PC-3 (cell line): ENCODE results near the gene NDUFS7. TPM values are rescaled to one million over a fixed set of nuclear protein-coding genes. Genes with fewer than 3 reads are reported as not detected.

ENCODE experiments used
- ATAC-seq: fragments of 200-7000 bp; cut with Tn5 transposase; 2 replicates; pipeline ENCODE4 v1.9.1; 2020; ENCODE audit warnings: mild to moderate bottlenecking, moderate library complexity
- BruUV-seq: library from RNA; stranded (reverse); fragments of 400-500 nt; replicated peaks from 2 replicates; lab custom pipeline; 2021; lab: Mats Ljungman, UMichigan
- CTCF ChIA-PET: fragments of 300-600 bp; sonication (Branson Sonifier 250); formaldehyde crosslinking; loops from one replicate; lab custom pipeline; 2022; ENCODE audit warnings: antibody characterized with exemption; lab: Charles Lee
- POLR2A ChIA-PET: fragments of 300-600 bp; sonication (Branson Sonifier 250); formaldehyde crosslinking; loops from one replicate; lab custom pipeline; 2022; ENCODE audit warnings: antibody characterized with exemption; ENCODE audit not compliant: unreplicated experiment; lab: Charles Lee
- DNase-seq: peaks from one replicate; pipeline ENCODE4 v3.0.0-alpha.2; 2015
- H2AFZ ChIP-seq: fragments of 300-600 bp; sonication (generic); 2 replicates; pipeline ENCODE4 v1.6.0; 2016; ENCODE audit warnings: antibody characterized with exemption, low read length
- H3F3A ChIP-seq: fragments of 300-600 bp; sonication (generic); one replicate; pipeline ENCODE4 v1.6.0; 2017; ENCODE audit warnings: antibody characterized with exemption, low read length, control low read depth, mild to moderate bottlenecking; ENCODE audit not compliant: unreplicated experiment
- H3K27ac ChIP-seq: fragments of 300-600 bp; sonication (generic); 2 replicates; pipeline ENCODE4 v1.5.1; 2016; ENCODE audit warnings: mild to moderate bottlenecking, low read length
- H3K27me3 ChIP-seq: fragments of 300-600 bp; sonication (generic); 2 replicates; pipeline ENCODE4 v1.6.1; 2016; ENCODE audit warnings: low read length, mixed read lengths
- H3K36me3 ChIP-seq: fragments of 300-600 bp; sonication (generic); 2 replicates; pipeline ENCODE4 v1.6.1; 2016; ENCODE audit warnings: low read depth, mixed run types, low read length, mixed read lengths
- H3K4me1 ChIP-seq: fragments of 300-600 bp; sonication (generic); 2 replicates; pipeline ENCODE4 v1.5.1; 2016; ENCODE audit warnings: low read length; ENCODE audit not compliant: insufficient read depth
- H3K4me2 ChIP-seq: fragments of 300-600 bp; sonication (generic); 2 replicates; pipeline ENCODE4 v1.6.0; 2016; ENCODE audit warnings: low read length
- H3K4me3 ChIP-seq: fragments of 300-600 bp; sonication (generic); 2 replicates; pipeline ENCODE4 v1.5.1; 2016; ENCODE audit warnings: mild to moderate bottlenecking, low read length, mixed read lengths
- H3K79me2 ChIP-seq: fragments of 300-600 bp; sonication (generic); 2 replicates; pipeline ENCODE4 v1.6.1; 2017; ENCODE audit warnings: low read length, mixed read lengths
- H3K9ac ChIP-seq: fragments of 300-600 bp; sonication (generic); 2 replicates; pipeline ENCODE4 v1.6.0; 2016; ENCODE audit warnings: mild to moderate bottlenecking, low read length
- H3K9me2 ChIP-seq: fragments of 300-600 bp; sonication (generic); replicated peaks from 2 replicates; pipeline ENCODE4 v1.6.1; 2016; ENCODE audit warnings: mixed run types, low read length, mixed read lengths
- H3K9me3 ChIP-seq: fragments of 300-600 bp; sonication (generic); 2 replicates; pipeline ENCODE4 v1.6.1; 2016; ENCODE audit warnings: low read length, mixed read lengths
- H4K20me1 ChIP-seq: fragments of 300-600 bp; sonication (generic); 2 replicates; pipeline ENCODE4 v1.6.1; 2016; ENCODE audit warnings: low read length, mixed read lengths
- CTCF ChIP-seq: fragments of 300-600 bp; sonication (generic); conservative IDR thresholded peaks from 2 replicates; pipeline ENCODE4 v1.5.1; 2017; ENCODE audit warnings: antibody characterized with exemption, low read depth, mild to moderate bottlenecking, low read length
- EZH2 ChIP-seq: fragments of 300-600 bp; sonication (generic); IDR thresholded peaks from one replicate; pipeline ENCODE4 v1.6.1; 2017; ENCODE audit warnings: antibody characterized with exemption, mild to moderate bottlenecking, low read length; ENCODE audit not compliant: unreplicated experiment
- EZH2phosphoT487 ChIP-seq: fragments of 300-600 bp; sonication (generic); IDR thresholded peaks from 2 replicates; pipeline ENCODE4 v1.6.1; 2018; ENCODE audit warnings: mild to moderate bottlenecking, antibody characterized with exemption, low read length, borderline replicate concordance
- intact Hi-C: fragments of 100-400 bp; cut with micrococcal nuclease; formaldehyde crosslinking; loops from 2 replicates; pipeline ENCODE4 v1.9.0; 2023
- total RNA-seq: library from RNA; depleted of rRNA; stranded (reverse); fragments of >200 nt; gene quantifications from 2 replicates; pipeline ENCODE4 v1.2.3, GENCODE V29; 2014

NDUFS7 gene
- total RNA-seq, 1 experiment from 2014 or later = 111 TPM

GRCh38 chr19:1383017-1383311 lies 743 bp upstream of the NDUFS7 start:
- BruUV-seq = no TSS peak

GRCh38 chr19:1384085-1384462 lies 367 bp downstream of the NDUFS7 start:
- H3K9ac ChIP-seq = peak overlapping the region; percentile 91
- H3K4me1 ChIP-seq = no peaks in the 10 kb centered on the region
- H3K27me3 ChIP-seq = no peaks in the 10 kb centered on the region
- intact Hi-C loops = no loop called here
- no peaks in the 10 kb centered on the region for H3F3A ChIP-seq
- DNase-seq = no peak
- peak; percentile 8; the same call in 1 of the 2 replicates for ATAC-seq
- H3K36me3 ChIP-seq = peaks cover 4% of the 10 kb centered on the region; the same call in 1 of the 2 replicates
- TF ChIP-seq CTCF (no peak), EZH2phosphoT487 (no peak), EZH2 (no peak)
- peak overlapping the region; percentile 99 for H3K4me3 ChIP-seq
- H3K79me2 ChIP-seq = peaks cover 25% of the 10 kb centered on the region
- H4K20me1 ChIP-seq = no peaks in the 10 kb centered on the region
- peak overlapping the region; percentile 94 for H3K4me2 ChIP-seq
- H3K27ac ChIP-seq = peak overlapping the region; percentile 51
- no peaks in the 10 kb centered on the region for H3K9me2 ChIP-seq
- peak overlapping the region; percentile 64 for H2AFZ ChIP-seq
- no peaks in the 10 kb centered on the region for H3K9me3 ChIP-seq
- POLR2A ChIA-PET = no interaction called here
- no TSS peak for BruUV-seq
- CTCF ChIA-PET = no interaction called here

More at GRCh38 chr19:1383017-1383311, 743 bp upstream of the NDUFS7 start:
- TF ChIP-seq EZH2phosphoT487 (no peak), CTCF (no peak), EZH2 (no peak)
- Histone ChIP-seq H3F3A (no peaks in the 10 kb centered on the region), H3K27me3 (no peaks in the 10 kb centered on the region), H3K79me2 (peaks cover 25% of the 10 kb centered on the region), H3K4me3 (peak overlapping the region; percentile 32; the same call in 1 of the 2 replicates), H3K27ac (no peak overlapping the region), H3K9me3 (no peaks in the 10 kb centered on the region), H2AFZ (no peak overlapping the region), H3K4me2 (no peak overlapping the region), H3K9me2 (no peaks in the 10 kb centered on the region), H3K36me3 (no peaks in the 10 kb centered on the region), H3K4me1 (no peaks in the 10 kb centered on the region), H4K20me1 (no peaks in the 10 kb centered on the region), H3K9ac (no peak overlapping the region)
- intact Hi-C loops = no loop called here
- ChIA-PET POLR2A (interaction anchor here (0.6 to 0.9 kb wide), 2 partner anchors 28 to 114 kb away, joined by 3 to 12 read pairs; partner anchors contain the start of gene CIRBP), CTCF (interaction anchor here (0.5 kb wide), 1 partner anchor 354 kb away, joined by 3 read pairs; no protein-coding TSS in a partner anchor)
- DNase-seq = no peak
- no peak for ATAC-seq

DNA sequence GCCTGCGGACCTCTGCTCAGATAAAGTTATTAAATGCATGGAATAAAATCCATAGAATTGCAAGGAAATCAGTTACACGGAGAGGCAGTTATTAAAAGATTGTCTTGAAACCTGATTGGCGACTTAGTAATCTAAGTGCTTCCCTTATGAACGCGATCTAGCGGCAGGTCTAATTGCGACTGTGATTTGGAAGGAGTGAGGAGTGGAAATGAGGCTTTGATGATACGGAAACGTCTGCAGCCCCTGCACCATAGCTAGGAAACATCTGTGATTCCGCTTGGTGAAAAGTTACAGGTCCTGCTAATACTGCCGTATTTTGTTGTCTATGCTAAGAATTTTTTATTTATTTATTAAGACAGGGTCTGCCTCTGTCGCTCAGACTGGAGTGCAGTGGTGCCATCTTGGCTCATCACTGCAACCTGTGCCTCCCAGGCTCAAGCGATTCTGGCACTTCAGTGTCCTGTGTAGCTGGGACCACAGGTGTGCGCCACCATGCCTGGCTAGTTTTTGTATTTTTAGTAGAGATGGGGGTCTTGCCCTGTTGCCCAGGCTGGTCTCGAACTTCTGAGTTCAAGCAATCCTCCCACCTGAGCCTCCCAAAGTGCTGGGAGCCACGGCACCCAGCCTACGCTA lies 887 bp downstream of the NDUFS7 start:
- no peaks in the 10 kb centered on the region for H4K20me1 ChIP-seq
- H3K79me2 ChIP-seq = peaks cover 25% of the 10 kb centered on the region
- H3K4me1 ChIP-seq = no peaks in the 10 kb centered on the region
- no peak for ATAC-seq
- H3F3A ChIP-seq = no peaks in the 10 kb centered on the region
- ChIA-PET POLR2A (no interaction called here), CTCF (no interaction called here)
- intact Hi-C loops = no loop called here
- H2AFZ ChIP-seq = peak overlapping the region; percentile 64; the same call in 1 of the 2 replicates
- BruUV-seq = TSS peak; percentile 40
- H3K36me3 ChIP-seq = peaks cover 5% of the 10 kb centered on the region; the same call in 1 of the 2 replicates
- H3K4me3 ChIP-seq = peak overlapping the region; percentile 99
- peak overlapping the region; percentile 51; the same call in 1 of the 2 replicates for H3K27ac ChIP-seq
- H3K9me3 ChIP-seq = no peaks in the 10 kb centered on the region
- peak overlapping the region; percentile 94 for H3K4me2 ChIP-seq
- peak overlapping the region; percentile 91 for H3K9ac ChIP-seq
- no peak for DNase-seq
- TF ChIP-seq CTCF (no peak), EZH2phosphoT487 (no peak), EZH2 (no peak)
- no peaks in the 10 kb centered on the region for H3K9me2 ChIP-seq
- no peaks in the 10 kb centered on the region for H3K27me3 ChIP-seq
